K562 (cell line): ENCODE results near the gene RGS14. TPM values are rescaled to one million over a fixed set of nuclear protein-coding genes. Genes with fewer than 3 reads are reported as not detected.

Experiments used
- ATF6 ChIP-seq: sonication (generic); formaldehyde crosslinking; IDR thresholded peaks from 2 replicates; pipeline ENCODE4 v1.4.0; 2020; ENCODE audit warnings: mild to moderate bottlenecking, missing genetic modification reagents
- BRD9 ChIP-seq: fragments of 450-650 bp; IDR thresholded peaks from 2 replicates; pipeline ENCODE4 v1.6.1; 2018; ENCODE audit warnings: low read depth; ENCODE audit not compliant: partially characterized antibody
- CREM ChIP-seq: IDR thresholded peaks from 2 replicates; pipeline ENCODE4 v1.6.1; 2014; ENCODE audit warnings: antibody characterized with exemption, low read depth
- FOXK2 ChIP-seq, 2 experiments: fragments of 450-650 bp; IDR thresholded peaks in 1 of 2; conservative IDR thresholded peaks in 1 of 2; 2 replicates each; pipeline ENCODE4 v1.6.1; 2016; ENCODE audit warnings: low read depth in 2 of 2, mild to moderate bottlenecking in 1 of 2
- HDAC1 ChIP-seq, 2 experiments: fragments of 450-650 bp; IDR thresholded peaks; 2 replicates each; pipeline ENCODE4 v1.6.1; 2016 to 2017; ENCODE audit warnings: inconsistent platforms in 1 of 2, mild to moderate bottlenecking in 1 of 2, moderate library complexity in 1 of 2
- HNRNPK ChIP-seq: fragments of 200-400 bp; formaldehyde crosslinking; IDR thresholded peaks from one replicate; pipeline ENCODE4 v1.6.1; 2018; ENCODE audit warnings: mild to moderate bottlenecking, low read depth, low read length; ENCODE audit not compliant: poor library complexity, severe bottlenecking
- NONO ChIP-seq, 2 experiments: fragments of 200-400 bp in 1 of 2; fragments of 450-650 bp in 1 of 2; formaldehyde crosslinking in 1 of 2; IDR thresholded peaks; 2 replicates each; pipeline ENCODE4 v1.6.1; 2017; ENCODE audit warnings: low read depth in 2 of 2, mild to moderate bottlenecking in 2 of 2, moderate library complexity in 2 of 2, low read length in 1 of 2
- PATZ1 ChIP-seq: fragments of 250-450 bp; sonication (Bioruptor Pico); IDR thresholded peaks from 2 replicates; pipeline ENCODE4 v1.5.0; 2020; ENCODE audit warnings: mild to moderate bottlenecking, borderline replicate concordance
- ZNF785 ChIP-seq: fragments of 250-450 bp; sonication (Bioruptor Pico); IDR thresholded peaks from 2 replicates; pipeline ENCODE4 v1.4.0; 2020; ENCODE audit warnings: mild to moderate bottlenecking
- polyA plus RNA-seq, 8 experiments: library from polyadenylated mRNA; depleted of rRNA in 4 of 8; stranded (reverse) in 5 of 8; unstranded in 3 of 8; fragments of >200 nt; fragmentation: Nextera tagmentation in 2 of 8; fragmentation: Illumina TruSeq in 1 of 8; extraction: Ambion mirVana in 2 of 8; extraction: Trizol in 1 of 8; gene quantifications; 2 replicates each; pipeline versions ENCODE4 v1.2.1 to v1.2.3, GENCODE V29; 2011 to 2014; ENCODE audit warnings: inconsistent platforms in 1 of 8, missing spikeins in 1 of 8
- total RNA-seq, 7 experiments: library from RNA; depleted of rRNA in 6 of 7; stranded (reverse); fragments of >200 nt in 6 of 7; fragmentation: Illumina TruSeq in 2 of 7; extraction: Trizol in 2 of 7; gene quantifications; 2 replicates each; pipeline versions ENCODE4 v1.2.1 to v1.2.3, GENCODE V29; 2011 to 2021; ENCODE audit warnings: low replicate concordance in 1 of 7
- TF ChIP-seq, protein P1 (sequence below): fragments of 450-650 bp; IDR thresholded peaks from 2 replicates; pipeline ENCODE4 v1.6.1; 2016; ENCODE audit warnings: mild to moderate bottlenecking, moderate library complexity

Gene RGS14
- total and polyA plus RNA-seq, 9 of the 15 experiments (the other 6 are each of a cell fraction or from before 2014, with no cell fraction given) = 0.28 to 75.9 (median 34.5) TPM

DNA sequence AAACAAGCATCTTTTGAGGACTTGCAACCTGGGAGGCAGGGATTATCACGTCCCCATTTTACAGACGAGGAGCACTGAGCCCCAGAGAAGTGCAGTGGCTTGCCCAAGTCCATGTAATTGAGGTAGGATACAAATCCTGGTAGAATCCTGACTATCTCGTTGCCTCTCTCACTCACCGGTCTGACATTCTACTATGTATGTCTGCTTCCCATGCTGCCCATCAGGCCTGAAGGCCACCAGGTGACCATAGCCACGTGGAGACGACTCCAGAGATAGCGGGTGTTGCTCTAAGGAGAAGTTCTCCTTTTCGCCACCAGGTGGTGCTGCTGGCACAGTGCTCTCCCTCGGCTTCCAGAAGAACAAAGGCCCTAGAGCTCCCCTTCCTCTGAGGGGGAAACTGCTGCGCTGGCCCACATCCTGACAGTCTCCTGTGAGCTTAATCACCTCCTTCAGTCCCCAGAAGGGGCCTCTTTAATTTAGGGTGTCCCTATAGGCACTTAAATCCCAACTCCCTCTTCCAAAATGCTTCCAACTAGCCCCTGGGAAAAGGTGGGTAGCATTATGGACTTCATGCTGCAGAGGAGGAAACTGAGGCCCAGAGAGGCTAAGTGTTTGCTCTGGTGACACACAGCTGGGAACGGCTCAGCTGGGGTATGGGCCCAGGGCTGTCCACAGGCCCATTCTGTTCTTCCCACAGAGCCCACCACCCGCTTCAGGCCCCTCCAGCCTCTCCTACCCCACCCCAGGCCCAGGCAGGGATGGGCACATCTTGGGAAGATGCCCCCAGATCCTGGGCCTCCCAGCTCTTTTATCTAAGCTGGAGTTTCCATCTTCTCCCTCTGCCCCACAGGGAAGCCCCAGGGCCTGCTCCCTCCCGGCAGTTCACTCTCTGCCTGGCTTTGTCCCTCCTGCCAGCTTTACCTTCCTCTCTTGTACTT lies 32.9 kb downstream of the RGS14 start (continued):
- TF ChIP-seq ATF6 (CRISPR knock-in tag) (no peak), PATZ1 (CRISPR knock-in tag) (no peak), CREM (0 out of 2 replicates have a peak, but pooled peaks have one; percentile 5), NONO (IDR thresholded peaks at IDR 0.05; ENCODE audit: low read depth in 2 of 2, low read length in 1 of 2) (no peak; a peak in 1 of 4 replicates), FOXK2 (conservative IDR thresholded peaks at IDR 0.05 in 1 of 2, IDR thresholded peaks at IDR 0.05 in 1 of 2; ENCODE audit: low read depth in 2 of 2) (peak; percentile 83 to 86), HNRNPK (no peak), HDAC1 (IDR thresholded peaks at IDR 0.05) (peak in 1 of 2 experiments; percentile 52; a peak in 2 of 4 replicates), ZNF785 (CRISPR knock-in tag) (no peak), BRD9 (no peak)
- TF ChIP-seq, protein P1, sequence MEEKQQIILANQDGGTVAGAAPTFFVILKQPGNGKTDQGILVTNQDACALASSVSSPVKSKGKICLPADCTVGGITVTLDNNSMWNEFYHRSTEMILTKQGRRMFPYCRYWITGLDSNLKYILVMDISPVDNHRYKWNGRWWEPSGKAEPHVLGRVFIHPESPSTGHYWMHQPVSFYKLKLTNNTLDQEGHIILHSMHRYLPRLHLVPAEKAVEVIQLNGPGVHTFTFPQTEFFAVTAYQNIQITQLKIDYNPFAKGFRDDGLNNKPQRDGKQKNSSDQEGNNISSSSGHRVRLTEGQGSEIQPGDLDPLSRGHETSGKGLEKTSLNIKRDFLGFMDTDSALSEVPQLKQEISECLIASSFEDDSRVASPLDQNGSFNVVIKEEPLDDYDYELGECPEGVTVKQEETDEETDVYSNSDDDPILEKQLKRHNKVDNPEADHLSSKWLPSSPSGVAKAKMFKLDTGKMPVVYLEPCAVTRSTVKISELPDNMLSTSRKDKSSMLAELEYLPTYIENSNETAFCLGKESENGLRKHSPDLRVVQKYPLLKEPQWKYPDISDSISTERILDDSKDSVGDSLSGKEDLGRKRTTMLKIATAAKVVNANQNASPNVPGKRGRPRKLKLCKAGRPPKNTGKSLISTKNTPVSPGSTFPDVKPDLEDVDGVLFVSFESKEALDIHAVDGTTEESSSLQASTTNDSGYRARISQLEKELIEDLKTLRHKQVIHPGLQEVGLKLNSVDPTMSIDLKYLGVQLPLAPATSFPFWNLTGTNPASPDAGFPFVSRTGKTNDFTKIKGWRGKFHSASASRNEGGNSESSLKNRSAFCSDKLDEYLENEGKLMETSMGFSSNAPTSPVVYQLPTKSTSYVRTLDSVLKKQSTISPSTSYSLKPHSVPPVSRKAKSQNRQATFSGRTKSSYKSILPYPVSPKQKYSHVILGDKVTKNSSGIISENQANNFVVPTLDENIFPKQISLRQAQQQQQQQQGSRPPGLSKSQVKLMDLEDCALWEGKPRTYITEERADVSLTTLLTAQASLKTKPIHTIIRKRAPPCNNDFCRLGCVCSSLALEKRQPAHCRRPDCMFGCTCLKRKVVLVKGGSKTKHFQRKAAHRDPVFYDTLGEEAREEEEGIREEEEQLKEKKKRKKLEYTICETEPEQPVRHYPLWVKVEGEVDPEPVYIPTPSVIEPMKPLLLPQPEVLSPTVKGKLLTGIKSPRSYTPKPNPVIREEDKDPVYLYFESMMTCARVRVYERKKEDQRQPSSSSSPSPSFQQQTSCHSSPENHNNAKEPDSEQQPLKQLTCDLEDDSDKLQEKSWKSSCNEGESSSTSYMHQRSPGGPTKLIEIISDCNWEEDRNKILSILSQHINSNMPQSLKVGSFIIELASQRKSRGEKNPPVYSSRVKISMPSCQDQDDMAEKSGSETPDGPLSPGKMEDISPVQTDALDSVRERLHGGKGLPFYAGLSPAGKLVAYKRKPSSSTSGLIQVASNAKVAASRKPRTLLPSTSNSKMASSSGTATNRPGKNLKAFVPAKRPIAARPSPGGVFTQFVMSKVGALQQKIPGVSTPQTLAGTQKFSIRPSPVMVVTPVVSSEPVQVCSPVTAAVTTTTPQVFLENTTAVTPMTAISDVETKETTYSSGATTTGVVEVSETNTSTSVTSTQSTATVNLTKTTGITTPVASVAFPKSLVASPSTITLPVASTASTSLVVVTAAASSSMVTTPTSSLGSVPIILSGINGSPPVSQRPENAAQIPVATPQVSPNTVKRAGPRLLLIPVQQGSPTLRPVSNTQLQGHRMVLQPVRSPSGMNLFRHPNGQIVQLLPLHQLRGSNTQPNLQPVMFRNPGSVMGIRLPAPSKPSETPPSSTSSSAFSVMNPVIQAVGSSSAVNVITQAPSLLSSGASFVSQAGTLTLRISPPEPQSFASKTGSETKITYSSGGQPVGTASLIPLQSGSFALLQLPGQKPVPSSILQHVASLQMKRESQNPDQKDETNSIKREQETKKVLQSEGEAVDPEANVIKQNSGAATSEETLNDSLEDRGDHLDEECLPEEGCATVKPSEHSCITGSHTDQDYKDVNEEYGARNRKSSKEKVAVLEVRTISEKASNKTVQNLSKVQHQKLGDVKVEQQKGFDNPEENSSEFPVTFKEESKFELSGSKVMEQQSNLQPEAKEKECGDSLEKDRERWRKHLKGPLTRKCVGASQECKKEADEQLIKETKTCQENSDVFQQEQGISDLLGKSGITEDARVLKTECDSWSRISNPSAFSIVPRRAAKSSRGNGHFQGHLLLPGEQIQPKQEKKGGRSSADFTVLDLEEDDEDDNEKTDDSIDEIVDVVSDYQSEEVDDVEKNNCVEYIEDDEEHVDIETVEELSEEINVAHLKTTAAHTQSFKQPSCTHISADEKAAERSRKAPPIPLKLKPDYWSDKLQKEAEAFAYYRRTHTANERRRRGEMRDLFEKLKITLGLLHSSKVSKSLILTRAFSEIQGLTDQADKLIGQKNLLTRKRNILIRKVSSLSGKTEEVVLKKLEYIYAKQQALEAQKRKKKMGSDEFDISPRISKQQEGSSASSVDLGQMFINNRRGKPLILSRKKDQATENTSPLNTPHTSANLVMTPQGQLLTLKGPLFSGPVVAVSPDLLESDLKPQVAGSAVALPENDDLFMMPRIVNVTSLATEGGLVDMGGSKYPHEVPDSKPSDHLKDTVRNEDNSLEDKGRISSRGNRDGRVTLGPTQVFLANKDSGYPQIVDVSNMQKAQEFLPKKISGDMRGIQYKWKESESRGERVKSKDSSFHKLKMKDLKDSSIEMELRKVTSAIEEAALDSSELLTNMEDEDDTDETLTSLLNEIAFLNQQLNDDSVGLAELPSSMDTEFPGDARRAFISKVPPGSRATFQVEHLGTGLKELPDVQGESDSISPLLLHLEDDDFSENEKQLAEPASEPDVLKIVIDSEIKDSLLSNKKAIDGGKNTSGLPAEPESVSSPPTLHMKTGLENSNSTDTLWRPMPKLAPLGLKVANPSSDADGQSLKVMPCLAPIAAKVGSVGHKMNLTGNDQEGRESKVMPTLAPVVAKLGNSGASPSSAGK = peak; percentile 86
